Measurements from ENCODE around the gene CDC42BPA.

- TF ChIP-seq CTCF (IDR thresholded peaks at IDR 0.05), result no peak
- no peak for TF ChIP-seq POLR2A (IDR thresholded peaks at IDR 0.05)
Measured at GRCh38 chr1:227042292-227042691, 276.0 kb downstream of the CDC42BPA start.
